T-helper 1 cell treated with Interleukin-12 subunit alpha and Interleukin-12 subunit beta and Interleukin-4 antibody, amounts not matched to agents 30 ng/mL and 1 ng/mL, for 36 hours (primary cell): Measurements from ENCODE around the gene URGCP. TPM values are rescaled to one million over a fixed set of nuclear protein-coding genes. Genes with fewer than 3 reads are reported as not detected.

Experiments used
- intact Hi-C: fragments of 100-400 bp; cut with micrococcal nuclease; formaldehyde crosslinking; loops from one replicate; pipeline ENCODE4 v1.15.1; 2024
- total RNA-seq: library from RNA; stranded (reverse); gene quantifications from 2 replicates; pipeline ENCODE4 v1.2.3, GENCODE V29; 2022

The URGCP gene, protein sequence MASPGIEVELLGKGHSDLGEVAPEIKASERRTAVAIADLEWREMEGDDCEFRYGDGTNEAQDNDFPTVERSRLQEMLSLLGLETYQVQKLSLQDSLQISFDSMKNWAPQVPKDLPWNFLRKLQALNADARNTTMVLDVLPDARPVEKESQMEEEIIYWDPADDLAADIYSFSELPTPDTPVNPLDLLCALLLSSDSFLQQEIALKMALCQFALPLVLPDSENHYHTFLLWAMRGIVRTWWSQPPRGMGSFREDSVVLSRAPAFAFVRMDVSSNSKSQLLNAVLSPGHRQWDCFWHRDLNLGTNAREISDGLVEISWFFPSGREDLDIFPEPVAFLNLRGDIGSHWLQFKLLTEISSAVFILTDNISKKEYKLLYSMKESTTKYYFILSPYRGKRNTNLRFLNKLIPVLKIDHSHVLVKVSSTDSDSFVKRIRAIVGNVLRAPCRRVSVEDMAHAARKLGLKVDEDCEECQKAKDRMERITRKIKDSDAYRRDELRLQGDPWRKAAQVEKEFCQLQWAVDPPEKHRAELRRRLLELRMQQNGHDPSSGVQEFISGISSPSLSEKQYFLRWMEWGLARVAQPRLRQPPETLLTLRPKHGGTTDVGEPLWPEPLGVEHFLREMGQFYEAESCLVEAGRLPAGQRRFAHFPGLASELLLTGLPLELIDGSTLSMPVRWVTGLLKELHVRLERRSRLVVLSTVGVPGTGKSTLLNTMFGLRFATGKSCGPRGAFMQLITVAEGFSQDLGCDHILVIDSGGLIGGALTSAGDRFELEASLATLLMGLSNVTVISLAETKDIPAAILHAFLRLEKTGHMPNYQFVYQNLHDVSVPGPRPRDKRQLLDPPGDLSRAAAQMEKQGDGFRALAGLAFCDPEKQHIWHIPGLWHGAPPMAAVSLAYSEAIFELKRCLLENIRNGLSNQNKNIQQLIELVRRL
- 24.1 and 25.1 TPM in 2 replicates for total RNA-seq

DNA sequence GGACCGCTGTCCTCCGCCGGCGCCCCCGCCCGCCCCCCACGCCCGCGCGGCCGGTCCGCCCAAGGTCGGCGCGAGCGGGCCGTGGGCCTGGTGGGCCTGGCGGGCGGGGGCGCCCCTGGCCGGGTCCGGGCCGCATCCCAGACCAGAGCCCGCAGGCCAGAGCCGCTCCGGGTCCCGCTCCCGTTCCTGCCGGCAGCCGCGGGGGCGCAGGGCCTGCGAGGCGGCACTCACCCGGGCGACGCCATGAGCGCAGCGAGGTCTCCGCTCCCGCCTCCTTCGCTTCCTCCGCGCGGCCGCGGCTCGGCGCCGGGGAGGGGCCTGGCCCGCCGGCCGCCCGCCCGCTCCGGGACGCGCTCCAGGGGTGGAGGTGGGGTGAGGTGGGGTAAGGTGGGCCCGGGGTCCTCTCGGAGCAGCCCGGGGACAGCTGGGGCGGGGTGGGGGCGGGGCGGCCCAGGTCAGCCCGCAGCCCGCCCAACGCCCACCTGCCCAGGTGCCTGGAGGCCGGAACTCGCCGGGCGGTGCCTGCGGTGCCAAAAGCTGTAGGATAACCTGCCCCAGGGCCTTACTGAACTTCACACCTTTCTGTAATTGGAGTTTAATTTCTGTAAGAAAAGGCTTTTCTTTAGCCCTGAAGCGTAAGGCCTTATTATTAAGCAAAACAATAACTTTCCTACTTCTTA, at the start of gene URGCP:
URGCP (minus strand) TSS at position 266 of the 680 bp plus-strand sequence; CDS start at position 245, 21 bp downstream.
- intact Hi-C loops, result loop anchor here (1.0 kb wide), 2 partner anchors 20 to 37 kb away; partner anchors contain the start of genes MRPS24 and UBE2D4

GRCh38 chr7:43956027-43956426, 49.6 kb upstream of the URGCP start:
- intact Hi-C loops, result no loop called here

DNA sequence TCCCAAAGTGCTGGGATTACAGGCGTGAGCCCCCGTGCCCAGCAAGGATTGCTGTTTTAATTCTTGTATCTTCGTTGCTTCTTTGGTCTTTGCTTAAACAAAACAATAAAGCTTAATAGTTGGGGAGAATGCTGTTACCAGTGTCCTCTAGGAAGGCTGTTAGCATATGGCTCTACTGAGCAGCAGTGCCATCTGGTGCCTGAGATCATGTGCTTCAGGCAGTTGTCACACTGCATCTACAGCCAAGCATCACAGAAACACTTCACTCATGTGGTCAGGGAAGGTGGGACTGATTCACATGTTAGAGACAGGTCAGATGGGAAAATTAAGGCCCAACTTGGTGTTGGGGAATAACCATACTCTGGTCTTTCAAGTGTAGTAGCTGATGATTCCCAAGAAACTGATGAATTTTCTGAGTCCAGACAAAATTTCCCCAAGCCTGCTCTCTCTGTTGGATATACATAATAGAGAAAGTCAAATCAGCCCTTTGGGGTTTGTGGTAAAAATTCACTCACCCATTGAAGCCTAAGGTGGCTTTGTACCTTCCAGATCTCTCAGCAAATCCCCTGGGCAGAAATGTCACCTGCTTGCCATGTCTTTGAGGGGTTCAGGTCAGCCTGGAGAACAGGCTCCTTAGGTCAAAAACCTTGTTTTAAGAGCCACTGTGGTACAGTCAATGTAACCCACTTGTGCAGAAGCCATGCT, 48.3 kb upstream of the URGCP start:
- intact Hi-C loops, result no loop called here

DNA sequence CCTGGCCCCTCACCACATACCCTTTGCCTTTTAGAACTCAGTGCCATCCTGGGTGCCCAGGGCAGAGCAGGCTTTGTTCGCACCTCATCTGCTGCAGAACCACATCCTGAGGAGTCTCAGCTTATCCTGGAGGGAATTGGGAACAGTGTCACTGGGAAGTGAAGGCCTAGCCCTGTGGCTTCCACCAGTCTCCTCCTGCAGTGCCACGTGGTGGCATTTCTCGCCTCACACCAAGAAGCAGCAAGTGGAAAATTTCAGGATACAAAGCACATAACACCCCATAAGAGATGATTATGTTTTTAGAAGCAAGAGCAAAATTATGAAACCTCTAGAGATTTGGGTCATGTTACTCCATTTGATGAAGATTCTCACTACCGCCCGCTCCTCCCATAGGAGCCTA, 46.7 kb upstream of the URGCP start:
- intact Hi-C loops, result no loop called here

- intact Hi-C loops, result no loop called here
Measured at GRCh38 chr7:43952028-43952427, 45.6 kb upstream of the URGCP start.

GRCh38 chr7:43944286-43944685, 37.9 kb upstream of the URGCP start:
- intact Hi-C loops, result no loop called here

- intact Hi-C loops, result no loop called here
Measured at GRCh38 chr7:43943417-43944187, 37.2 kb upstream of the URGCP start.

- intact Hi-C loops, result no loop called here
Measured at GRCh38 chr7:43942997-43943396, 36.6 kb upstream of the URGCP start.

DNA sequence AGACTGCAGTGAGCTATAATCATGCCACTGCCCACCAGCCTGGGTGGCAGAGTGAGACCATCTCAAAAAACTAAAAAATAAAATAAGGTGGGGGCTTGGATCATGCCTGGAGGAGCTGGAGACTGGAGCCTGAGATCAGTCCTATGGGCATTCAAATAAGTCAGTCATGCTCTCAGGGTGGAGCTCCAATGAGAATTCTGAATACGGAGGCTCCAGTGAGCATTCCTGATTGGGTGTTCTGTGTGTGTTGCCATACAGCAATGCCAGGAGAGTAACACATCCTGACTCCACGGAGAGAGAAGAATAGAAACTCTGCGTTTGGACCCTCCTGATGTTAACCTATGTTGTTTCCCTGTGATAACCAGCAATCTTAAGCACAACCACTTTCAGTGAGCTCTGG, 35.9 kb upstream of the URGCP start:
- intact Hi-C loops, result no loop called here

- intact Hi-C loops, result no loop called here
Measured at GRCh38 chr7:43938892-43939482, 32.6 kb upstream of the URGCP start.

DNA sequence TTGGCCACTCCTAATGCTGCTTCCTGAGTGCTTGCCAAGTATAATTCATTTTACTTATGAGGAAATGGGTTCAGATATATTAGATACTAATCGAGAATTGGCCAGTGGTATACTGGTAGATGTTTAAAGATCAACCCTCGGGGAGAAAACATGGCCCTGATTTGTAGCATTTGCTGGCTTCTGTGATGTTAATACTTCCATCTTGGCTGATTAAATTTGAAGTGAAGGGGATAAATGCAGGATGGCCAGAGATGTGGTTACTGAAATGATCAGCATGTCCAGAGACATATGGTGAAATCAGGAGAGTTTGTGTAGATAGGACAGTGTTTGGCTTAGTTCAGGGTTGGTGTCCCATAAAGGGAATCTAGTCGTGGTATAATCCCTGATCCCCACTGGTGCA, 31.0 kb upstream of the URGCP start:
- intact Hi-C loops, result no loop called here

- intact Hi-C loops, result no loop called here
Measured at GRCh38 chr7:43933902-43934560, 27.6 kb upstream of the URGCP start.

GRCh38 chr7:43931346-43931745, 24.9 kb upstream of the URGCP start:
- intact Hi-C loops, result no loop called here

DNA sequence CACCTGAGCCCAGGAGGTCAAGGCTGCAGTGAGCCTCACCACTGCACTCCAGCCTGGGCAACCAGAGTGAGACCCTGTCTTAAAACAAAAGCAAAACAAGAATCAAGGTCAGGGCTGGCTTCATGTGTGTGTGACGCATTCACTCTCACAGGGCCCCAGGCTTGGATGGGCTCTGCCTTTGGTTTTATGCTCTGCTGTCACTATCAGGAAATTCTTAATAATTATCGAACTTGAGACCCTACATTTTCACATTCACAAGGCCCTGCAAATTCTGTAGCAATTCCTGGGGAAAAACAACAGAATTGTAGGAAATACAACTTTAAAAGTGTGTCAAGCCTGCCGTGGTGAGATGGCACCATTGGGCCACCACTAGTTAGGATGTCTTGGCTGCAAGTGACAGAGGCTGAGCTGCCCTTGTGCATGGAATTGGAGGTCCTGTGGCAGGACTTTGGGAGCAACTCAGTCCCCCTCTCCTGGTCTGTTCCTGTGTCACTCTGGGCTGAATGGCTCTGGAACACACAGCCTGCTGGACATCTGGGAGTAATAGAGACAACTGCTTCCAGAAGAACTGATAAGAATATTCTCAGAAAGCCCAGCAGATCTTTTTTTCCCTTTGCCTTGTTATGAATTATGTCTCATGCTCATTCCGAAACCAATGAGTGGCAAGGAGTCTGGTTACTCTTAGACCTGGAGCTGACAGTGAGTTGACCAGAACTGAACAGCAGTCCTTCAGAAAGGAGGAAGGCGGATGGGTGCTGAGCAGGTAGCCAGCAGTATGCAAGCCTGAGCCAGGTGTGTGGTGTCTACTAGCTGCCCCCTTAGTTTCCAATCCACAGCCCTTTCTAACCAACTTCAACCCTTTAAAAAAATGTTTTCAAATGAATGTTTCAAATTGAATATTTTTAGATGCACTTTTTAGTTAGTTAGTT, 23.4 kb upstream of the URGCP start:
- intact Hi-C loops, result loop anchor here (5.0 kb wide), 3 partner anchors 202 to 1017 kb away; partner anchors contain the start of genes C7orf25, COA1, MRPL32 and PSMA2

GRCh38 chr7:43927810-43928209, 21.4 kb upstream of the URGCP start:
- intact Hi-C loops, result loop anchor here (1.0 to 5.0 kb wide), 6 partner anchors 91 to 1016 kb away; partner anchors contain the start of genes C7orf25, COA1, MRPL32 and PSMA2

GRCh38 chr7:43926798-43927123, 20.4 kb upstream of the URGCP start:
- intact Hi-C loops, result loop anchor here (1.0 to 5.0 kb wide), 10 partner anchors 20 to 1014 kb away; partner anchors contain the start of genes C7orf25, COA1, MRPL32 and MRPS24

DNA sequence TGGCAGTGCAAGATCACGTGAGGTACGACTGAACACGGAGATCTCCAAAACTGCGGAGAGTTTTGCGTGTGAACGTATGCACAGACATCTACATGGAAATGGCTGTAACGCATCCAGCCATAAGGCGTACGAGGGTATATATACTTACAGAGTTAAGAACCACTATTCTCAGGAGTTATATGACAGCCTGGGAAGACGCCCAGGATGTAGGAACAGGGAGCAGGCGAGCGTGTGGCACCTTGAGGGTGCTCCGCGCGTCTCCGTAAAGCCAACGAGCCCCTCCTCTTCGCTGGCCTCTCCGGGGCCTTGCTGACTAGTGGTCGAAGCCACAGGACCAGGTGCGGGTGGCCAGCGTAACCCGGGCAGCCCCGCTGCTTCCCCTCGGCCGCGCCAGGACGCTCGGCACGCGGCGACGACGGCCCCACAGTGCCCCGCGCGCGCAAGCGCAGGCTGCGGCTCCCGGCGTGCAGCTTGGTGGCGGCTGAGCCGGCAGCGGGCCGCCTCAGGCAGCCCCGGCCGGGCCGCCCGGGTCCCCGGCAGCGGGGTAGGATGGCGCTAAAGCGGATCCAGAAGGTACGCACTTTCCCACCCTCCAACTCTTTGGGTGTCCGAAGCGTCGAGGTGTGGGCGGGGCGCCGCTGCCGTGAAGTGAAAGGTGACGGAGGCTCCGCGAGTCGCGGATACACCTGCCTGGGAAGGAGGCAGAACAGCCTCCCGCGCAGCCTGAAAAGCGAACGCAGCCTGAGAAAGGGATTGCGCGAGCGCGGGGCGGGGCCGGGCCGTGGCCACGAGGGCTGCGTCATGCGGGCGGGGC, 19.8 kb upstream of the URGCP start, which contains the start of gene UBE2D4:
UBE2D4 (plus strand) TSS at position 453 of the 814 bp plus-strand sequence; CDS start at position 550, 97 bp downstream.
- intact Hi-C loops, result loop anchor here (1.0 to 5.0 kb wide), 10 partner anchors 20 to 1014 kb away; partner anchors contain the start of genes C7orf25, COA1, MRPL32 and MRPS24
